Endodermal cell (in vitro differentiated cells): ENCODE results near the gene LTBP1. TPM values are rescaled to one million over a fixed set of nuclear protein-coding genes. Genes with fewer than 3 reads are reported as not detected.

Experiments used
- DNase-seq: peaks from one replicate; pipeline ENCODE4 v3.0.0-alpha.2; 2017
- H3K27ac ChIP-seq: 2 replicates; pipeline ENCODE4 v1.5.1; 2013; ENCODE audit warnings: mild to moderate bottlenecking, low read depth, low read length, moderate library complexity
- H3K27me3 ChIP-seq: 2 replicates; pipeline ENCODE4 v1.6.1; 2013; ENCODE audit warnings: mild to moderate bottlenecking, low read length, moderate library complexity; ENCODE audit not compliant: insufficient read depth, control insufficient read depth, poor library complexity, severe bottlenecking
- H3K36me3 ChIP-seq: 2 replicates; pipeline ENCODE4 v1.7.0; 2013; ENCODE audit warnings: mild to moderate bottlenecking, low read length, moderate library complexity; ENCODE audit not compliant: control insufficient read depth, insufficient read depth
- H3K4me1 ChIP-seq: one replicate; pipeline ENCODE4 v1.7.0; 2013; ENCODE audit warnings: low read length; ENCODE audit not compliant: control insufficient read depth, insufficient read depth
- H3K4me3 ChIP-seq: 2 replicates; pipeline ENCODE4 v1.5.1; 2013; ENCODE audit warnings: mild to moderate bottlenecking, low read length, moderate library complexity
- H3K9ac ChIP-seq: 2 replicates; pipeline ENCODE4 v1.6.1; 2013; ENCODE audit warnings: mild to moderate bottlenecking, low read length, moderate library complexity; ENCODE audit not compliant: poor library complexity, severe bottlenecking; ENCODE audit errors: extremely low read depth
- H3K9me3 ChIP-seq: 2 replicates; pipeline ENCODE4 v1.6.1; 2013; ENCODE audit warnings: mild to moderate bottlenecking, low read length, moderate library complexity; ENCODE audit not compliant: control insufficient read depth
- H3K27ac Mint-ChIP-seq: 2 replicates; pipeline ENCODE4 v1.8.0; 2020; ENCODE audit warnings: mixed read lengths
- H3K27me3 Mint-ChIP-seq: 2 replicates; pipeline ENCODE4 v1.8.0; 2021; ENCODE audit warnings: mild to moderate bottlenecking, mixed read lengths; ENCODE audit not compliant: insufficient read depth
- H3K36me3 Mint-ChIP-seq: 2 replicates; pipeline ENCODE4 v1.8.0; 2020; ENCODE audit warnings: low read depth, mixed read lengths
- H3K4me1 Mint-ChIP-seq: 2 replicates; pipeline ENCODE4 v1.8.0; 2020; ENCODE audit warnings: mixed read lengths
- H3K4me3 Mint-ChIP-seq: 2 replicates; pipeline ENCODE4 v1.8.0; 2020; ENCODE audit warnings: mild to moderate bottlenecking, moderate library complexity, mixed read lengths
- H3K9me3 Mint-ChIP-seq: 2 replicates; pipeline ENCODE4 v1.8.0; 2020; ENCODE audit warnings: mild to moderate bottlenecking, mixed read lengths
- CTCF ChIP-seq: fragments of 200-600 bp; sonication (generic); conservative IDR thresholded peaks from 2 replicates; pipeline ENCODE4 v1.5.0; 2021; ENCODE audit warnings: antibody characterized with exemption, mild to moderate bottlenecking
- WGBS, 2 experiments: methylation state at CpG; one replicate each; pipeline versions ENCODE4 v1.1.5 to v1.1.7; 2013; ENCODE audit warnings: missing lambda C conversion rate in 2 of 2, mixed read lengths in 1 of 2; ENCODE audit not compliant: insufficient coverage in 1 of 2, insufficient read length in 1 of 2; 5-methylcytosine and 5-hydroxymethylcytosine counted together
- total RNA-seq, 2 donors: library from RNA; stranded (reverse); fragmentation: NEBNext Ultra II Directional in 1 of 2; extraction: Animal tissue kit (Norgen Biotek cat#: 25700) in 1 of 2; gene quantifications; 2 replicates in 1 of 2; 3 replicates in 1 of 2; pipeline ENCODE4 v1.2.1, GENCODE V29; 2021

Gene LTBP1
- total RNA-seq, 2 donors from 2014 or later, result 43.2 to 43.4 TPM

DNA sequence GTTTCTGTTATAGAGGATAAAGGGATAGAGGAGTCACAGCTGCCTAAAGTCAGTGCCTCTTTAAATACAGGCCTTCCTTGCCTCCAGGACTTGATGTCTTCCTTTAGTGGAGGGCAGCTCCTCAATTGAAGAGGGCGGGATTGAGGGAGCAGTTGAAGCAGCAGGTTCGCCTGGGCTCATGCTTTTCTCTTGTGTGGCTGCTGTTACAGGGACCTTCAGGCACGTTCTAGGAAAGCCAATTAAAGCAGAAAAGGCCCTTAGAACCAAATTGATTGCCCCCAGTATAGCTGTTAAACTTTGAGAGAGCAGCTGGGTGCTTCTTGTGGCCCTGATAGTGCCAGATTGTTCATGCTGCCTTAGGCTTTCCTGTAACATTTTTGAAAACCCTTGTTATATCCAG is 42.0 kb upstream of the LTBP1 start:
- peaks cover 4% of the 10 kb centered on the region for H3K9me3 Mint-ChIP-seq
- no peak overlapping the region for H3K27ac ChIP-seq
- H3K4me3 ChIP-seq, result no peak overlapping the region
- H3K27me3 ChIP-seq, result no peaks in the 10 kb centered on the region
- no peak overlapping the region for H3K4me3 Mint-ChIP-seq
- no peaks in the 10 kb centered on the region for H3K36me3 ChIP-seq
- no peaks in the 10 kb centered on the region for H3K36me3 Mint-ChIP-seq
- TF ChIP-seq CTCF, result no peak
- no peaks in the 10 kb centered on the region for H3K9me3 ChIP-seq
- H3K9ac ChIP-seq, result no peak overlapping the region
- no peak for DNase-seq
- H3K4me1 ChIP-seq, result peaks cover 4% of the 10 kb centered on the region
- whole genome bisulfite sequencing, 2 experiments, result 67 to 70% methylated on average over 3 of the region's 3 CpGs
- peaks cover 8% of the 10 kb centered on the region for H3K27me3 Mint-ChIP-seq
- peaks cover 9% of the 10 kb centered on the region for H3K4me1 Mint-ChIP-seq
- no peak overlapping the region for H3K27ac Mint-ChIP-seq

DNA sequence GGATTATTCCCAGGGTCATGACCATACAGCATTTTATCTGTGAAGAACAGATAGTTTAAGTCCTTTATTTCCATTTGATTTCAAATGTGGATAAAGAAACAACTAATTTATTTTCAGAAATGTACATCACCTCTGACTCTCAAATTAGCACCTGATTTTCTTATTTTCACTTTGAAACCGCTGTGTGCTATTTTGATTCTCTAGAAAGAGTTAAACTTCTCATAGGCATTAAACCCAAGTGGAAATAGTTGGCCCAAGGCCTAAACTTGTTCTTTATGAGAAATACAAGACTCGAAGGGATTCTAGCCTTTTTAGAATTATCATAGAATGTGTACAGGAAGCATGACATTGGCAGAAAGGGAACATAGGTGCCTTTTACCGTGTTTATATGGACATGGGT is 41.5 kb upstream of the LTBP1 start:
- Mint-ChIP-seq H3K9me3 (peaks cover 4% of the 10 kb centered on the region), H3K4me1 (peaks cover 9% of the 10 kb centered on the region), H3K27me3 (peaks cover 8% of the 10 kb centered on the region), H3K4me3 (no peak overlapping the region), H3K27ac (no peak overlapping the region), H3K36me3 (no peaks in the 10 kb centered on the region)
- Histone ChIP-seq H3K27me3 (no peaks in the 10 kb centered on the region), H3K9me3 (no peaks in the 10 kb centered on the region), H3K4me1 (peaks cover 4% of the 10 kb centered on the region), H3K4me3 (no peak overlapping the region), H3K9ac (no peak overlapping the region), H3K27ac (no peak overlapping the region), H3K36me3 (no peaks in the 10 kb centered on the region)
- DNase-seq, result no peak
- WGBS, 2 experiments, result 75 to 94% methylated on average over 2 to 3 of the region's 3 CpGs
- no peak for TF ChIP-seq CTCF

- H3K9ac ChIP-seq, result no peak overlapping the region
- Mint-ChIP-seq H3K27me3 (no peaks in the 10 kb centered on the region), H3K9me3 (peaks cover under 1% of the 10 kb centered on the region), H3K27ac (no peak overlapping the region), H3K4me1 (no peaks in the 10 kb centered on the region), H3K4me3 (no peak overlapping the region), H3K36me3 (no peaks in the 10 kb centered on the region)
- no peak for TF ChIP-seq CTCF
- no peak overlapping the region for H3K4me3 ChIP-seq
- peak overlapping the region; percentile 55 for H3K27ac ChIP-seq
- DNase-seq, result no peak
- no peaks in the 10 kb centered on the region for H3K36me3 ChIP-seq
- no peaks in the 10 kb centered on the region for H3K9me3 ChIP-seq
- 82 to 91% methylated on average over 5 to 8 of the region's 8 CpGs for WGBS, 2 experiments
- no peaks in the 10 kb centered on the region for H3K4me1 ChIP-seq
- H3K27me3 ChIP-seq, result no peaks in the 10 kb centered on the region
These were observed 35.7 kb upstream of the LTBP1 start for GRCh38 chr2:32910883-32911598.
